Choroid plexus epithelial cell (primary cell): Measurements from ENCODE around the gene P2RY2.
"Not testable (repeated sequence)": the region's sequence is repeated elsewhere in the genome, so short reads cannot be mapped to it uniquely, and the experiment has no call there.

Source experiments
- DNase-seq: peaks from one replicate; pipeline ENCODE4 v3.0.0-alpha.2; 2010; ENCODE audit warnings: low read depth
- H3K4me3 ChIP-seq: 2 replicates; pipeline ENCODE4 v1.5.1; 2011; ENCODE audit warnings: low read depth, mild to moderate bottlenecking, control low read depth, low read length, moderate library complexity
- CTCF ChIP-seq: conservative IDR thresholded peaks from 2 replicates; pipeline ENCODE4 v1.5.1; 2011; ENCODE audit warnings: low read depth, mild to moderate bottlenecking, control low read depth, inconsistent platforms, low read length, moderate library complexity

Gene P2RY2

DNA sequence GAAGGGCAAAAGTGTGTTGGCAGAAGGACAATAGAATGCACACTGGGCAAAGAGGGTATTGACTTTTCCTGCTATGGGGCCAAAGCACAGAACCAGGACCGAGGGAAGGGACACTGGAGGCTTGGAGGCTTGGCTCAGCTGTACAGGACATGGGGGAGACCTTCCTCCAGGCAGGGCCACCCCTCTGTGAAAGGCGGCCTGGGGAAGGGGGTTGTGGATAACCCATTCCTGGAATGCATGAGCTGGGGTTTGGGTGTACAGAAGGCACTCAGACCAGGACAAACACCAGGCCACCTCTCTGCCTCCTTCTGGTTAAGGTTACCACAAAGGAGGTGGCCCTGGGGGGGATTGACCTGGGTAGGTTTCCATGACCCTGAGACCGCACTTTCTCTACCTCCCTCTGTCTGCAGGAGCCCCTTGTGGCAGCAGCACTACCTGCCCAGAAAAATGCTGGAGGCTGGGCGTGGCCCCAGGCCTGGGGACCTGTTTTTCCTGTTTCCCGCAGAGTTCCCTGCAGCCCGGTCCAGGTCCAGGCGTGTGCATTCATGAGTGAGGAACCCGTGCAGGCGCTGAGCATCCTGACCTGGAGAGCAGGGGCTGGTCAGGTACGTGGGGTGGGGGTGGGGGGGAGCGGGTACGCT, 9.6 kb downstream of the P2RY2 start:
- no peak overlapping the region for H3K4me3 ChIP-seq
- DNase-seq, result no peak

GRCh38 chr11:73228268-73229134, 10.4 kb downstream of the P2RY2 start:
- TF ChIP-seq CTCF, result no peak
- no peak for DNase-seq
- H3K4me3 ChIP-seq, result no peak overlapping the region

More for the DNA sequence above, 9.6 kb downstream of the P2RY2 start:
- no peak for TF ChIP-seq CTCF

- H3K4me3 ChIP-seq, result no peak overlapping the region
- DNase-seq, result no peak
- no peak for TF ChIP-seq CTCF
Observed at GRCh38 chr11:73229321-73229895, 11.3 kb downstream of the P2RY2 start.

GRCh38 chr11:73229896-73230875, 12.1 kb downstream of the P2RY2 start:
- no peak for DNase-seq
- H3K4me3 ChIP-seq, result no peak overlapping the region
- no peak for TF ChIP-seq CTCF

GRCh38 chr11:73230931-73231330, 12.8 kb downstream of the P2RY2 start:
- H3K4me3 ChIP-seq, result no peak overlapping the region
- no peak for TF ChIP-seq CTCF
- DNase-seq, result no peak

GRCh38 chr11:73232487-73232886, 14.4 kb downstream of the P2RY2 start:
- H3K4me3 ChIP-seq, DNase-seq: not testable (repeated sequence)
